ENCODE results near the gene WNT7B.

WNT7B gene

GRCh38 chr22:45969801-45970470 lies 7.0 kb downstream of the WNT7B start:
- DNase-seq: no peak

- no peak for DNase-seq
Measured at GRCh38 chr22:45969414-45969799, 7.6 kb downstream of the WNT7B start.

DNA sequence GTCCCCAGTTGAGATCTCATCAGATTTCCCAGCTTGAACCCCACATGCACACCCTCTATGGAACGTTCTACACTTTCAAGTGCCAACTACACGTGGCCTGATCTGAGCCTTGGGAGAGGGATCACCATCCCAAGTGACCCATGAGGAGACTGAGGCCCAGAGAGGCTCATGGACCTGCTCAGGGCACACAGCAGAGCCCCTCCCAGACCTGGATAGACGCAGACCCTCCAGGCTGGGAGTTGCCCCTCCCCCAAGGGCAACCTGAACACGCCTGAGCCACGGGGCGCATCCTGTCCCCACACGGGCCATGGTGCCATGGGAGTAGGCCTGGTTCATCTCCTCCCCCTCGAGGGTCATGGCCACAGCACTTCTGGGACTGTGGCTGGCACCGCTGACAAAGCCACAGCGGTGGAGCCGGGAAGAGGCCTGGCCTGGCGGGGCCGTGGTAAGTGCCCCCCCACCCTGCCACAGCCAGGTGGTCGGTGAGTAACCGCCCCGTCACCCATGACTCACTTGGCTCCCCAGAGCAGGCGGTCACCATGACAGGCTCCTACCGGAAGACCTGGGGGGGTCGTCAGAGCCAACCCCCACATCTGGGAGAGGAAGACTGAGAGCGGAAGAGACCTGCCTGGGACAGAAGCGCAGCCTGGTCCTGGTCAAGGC lies 8.1 kb downstream of the WNT7B start:
- no peak for DNase-seq

DNA sequence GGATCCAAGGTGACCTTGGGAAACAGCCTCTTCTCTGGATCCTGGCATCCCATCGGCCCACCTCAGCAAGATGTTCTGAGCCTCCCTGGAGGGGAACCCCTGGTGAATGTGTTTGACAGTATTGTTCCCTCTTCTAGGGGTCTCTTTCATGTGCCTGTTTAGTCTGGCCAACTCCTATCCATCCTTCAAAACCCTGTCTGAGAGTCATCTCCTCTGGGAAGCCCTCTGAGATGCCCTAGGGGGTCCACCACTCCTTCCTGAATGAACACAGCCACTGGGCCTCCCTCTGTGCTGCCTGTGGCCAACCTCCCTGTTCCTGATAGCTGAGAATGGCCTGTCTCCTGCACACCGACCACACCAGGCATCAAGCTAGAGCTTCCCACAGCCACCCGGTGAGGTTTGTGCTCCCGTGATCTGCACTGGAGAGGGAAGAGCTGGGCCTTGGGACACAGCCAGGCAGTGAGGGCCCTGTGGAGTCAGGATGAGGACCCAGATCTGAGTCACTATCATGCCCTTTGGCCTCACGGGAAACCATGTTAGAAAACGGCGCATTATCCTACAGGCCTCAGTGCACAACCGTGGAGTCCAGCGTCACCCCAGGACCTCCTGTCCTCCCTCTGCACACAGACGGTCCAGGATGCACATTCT lies 8.8 kb downstream of the WNT7B start:
- DNase-seq: no peak

- DNase-seq: no peak
Measured at GRCh38 chr22:45966895-45967365, 10.0 kb downstream of the WNT7B start.

- DNase-seq: peak; percentile 87
Measured at GRCh38 chr22:45966320-45966894, 10.6 kb downstream of the WNT7B start.

DNA sequence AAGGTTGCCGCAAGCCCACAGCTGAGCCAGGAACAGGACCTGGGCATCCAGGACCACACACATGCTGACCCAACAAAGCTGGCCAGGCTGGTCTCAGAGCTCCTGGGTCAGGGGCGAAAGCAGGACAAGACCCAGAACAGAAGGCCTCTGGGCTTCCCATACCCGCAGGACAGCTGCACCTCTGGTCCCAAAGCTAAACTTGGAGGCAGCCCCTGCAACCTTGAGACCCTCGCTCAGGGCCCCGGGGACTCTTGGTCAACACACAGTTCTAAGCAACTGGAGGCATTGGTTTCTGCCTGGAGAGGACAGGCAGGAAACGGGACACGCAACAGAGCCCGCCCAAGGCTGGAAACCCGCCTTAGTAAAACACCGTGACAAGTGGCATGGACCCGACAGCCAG lies 11.4 kb downstream of the WNT7B start:
- DNase-seq: no peak

- DNase-seq: no peak
Measured at GRCh38 chr22:45964926-45965527, 11.9 kb downstream of the WNT7B start.

DNA sequence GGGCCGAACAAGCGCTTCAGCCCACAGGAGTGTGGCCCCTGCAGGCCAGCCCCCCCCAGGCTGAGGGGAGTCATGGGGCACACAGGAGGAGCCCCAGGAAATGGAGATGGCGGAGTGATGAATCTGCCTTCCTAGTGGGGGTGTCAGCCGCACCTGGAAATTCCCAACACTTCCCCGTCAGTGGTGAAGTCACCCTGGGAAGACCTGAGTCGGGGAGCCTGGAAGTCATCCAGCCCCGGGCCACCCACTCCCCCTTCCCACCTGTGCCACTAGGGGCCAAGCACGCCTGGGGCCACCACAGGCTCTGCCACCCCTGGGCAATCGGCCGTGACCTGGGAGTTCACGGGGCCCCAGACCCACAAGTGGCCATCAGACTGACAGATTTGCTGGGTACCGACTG lies 12.6 kb downstream of the WNT7B start:
- no peak for DNase-seq

DNA sequence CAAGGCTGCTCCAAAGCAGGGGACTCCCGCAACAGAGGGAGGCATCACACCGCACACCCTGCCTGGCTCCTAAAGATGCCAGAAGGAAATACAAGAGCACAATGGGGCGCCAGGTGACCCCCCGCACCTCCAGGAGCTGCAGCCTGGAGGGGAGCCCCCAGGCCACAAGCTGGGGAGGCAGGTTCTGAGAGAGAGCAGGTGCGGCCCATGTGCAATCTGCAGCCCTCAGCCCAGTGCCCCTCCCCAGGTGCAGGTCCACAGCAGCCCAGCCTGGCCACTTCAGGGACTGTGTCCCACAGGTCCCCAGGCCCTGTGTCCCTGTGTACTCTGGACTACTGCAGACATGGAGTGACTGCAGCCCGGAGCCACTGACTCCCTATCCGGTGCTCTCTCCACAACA lies 13.1 kb downstream of the WNT7B start:
- DNase-seq: no peak

GRCh38 chr22:45962756-45963324 lies 14.1 kb downstream of the WNT7B start:
- DNase-seq: no peak

- no peak for DNase-seq
Measured at GRCh38 chr22:45962434-45962718, 14.6 kb downstream of the WNT7B start.

DNA sequence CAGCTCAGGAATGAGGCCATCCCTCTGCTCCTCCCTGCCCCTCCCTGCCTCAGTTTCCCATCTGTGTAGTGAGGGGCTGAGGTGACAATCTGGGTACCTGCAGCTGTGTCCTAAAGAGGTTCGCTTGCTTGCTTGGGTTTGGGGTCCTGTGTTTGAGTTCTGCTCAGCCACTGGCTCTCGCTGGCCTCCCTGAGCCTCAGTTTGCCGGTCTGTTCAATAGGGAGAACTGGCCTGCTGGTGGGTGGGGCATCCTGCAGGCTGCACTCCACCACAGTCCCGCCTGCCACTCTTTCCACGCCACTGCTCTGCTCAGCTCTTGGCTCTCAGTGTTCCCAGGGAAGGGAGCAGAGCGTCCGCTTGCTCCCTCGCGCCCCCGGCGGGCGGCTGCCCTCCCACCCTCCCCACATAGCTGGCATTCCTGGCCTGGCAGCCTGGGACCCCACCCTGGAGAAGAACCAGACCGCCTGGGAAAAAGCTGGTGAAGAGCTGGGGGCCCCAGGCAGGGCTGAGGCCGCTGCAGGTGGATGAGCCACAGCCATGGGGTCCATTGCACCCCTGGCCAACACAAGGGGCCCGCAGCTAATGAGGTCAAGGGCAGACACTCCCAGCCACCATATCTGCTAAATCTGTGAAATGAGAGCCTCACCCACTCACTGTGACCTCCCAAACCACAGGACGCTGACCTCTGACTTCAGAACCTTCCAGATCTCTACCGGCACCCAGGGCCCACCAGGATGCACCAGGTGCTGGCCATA lies 15.1 kb downstream of the WNT7B start:
- DNase-seq: no peak

DNA sequence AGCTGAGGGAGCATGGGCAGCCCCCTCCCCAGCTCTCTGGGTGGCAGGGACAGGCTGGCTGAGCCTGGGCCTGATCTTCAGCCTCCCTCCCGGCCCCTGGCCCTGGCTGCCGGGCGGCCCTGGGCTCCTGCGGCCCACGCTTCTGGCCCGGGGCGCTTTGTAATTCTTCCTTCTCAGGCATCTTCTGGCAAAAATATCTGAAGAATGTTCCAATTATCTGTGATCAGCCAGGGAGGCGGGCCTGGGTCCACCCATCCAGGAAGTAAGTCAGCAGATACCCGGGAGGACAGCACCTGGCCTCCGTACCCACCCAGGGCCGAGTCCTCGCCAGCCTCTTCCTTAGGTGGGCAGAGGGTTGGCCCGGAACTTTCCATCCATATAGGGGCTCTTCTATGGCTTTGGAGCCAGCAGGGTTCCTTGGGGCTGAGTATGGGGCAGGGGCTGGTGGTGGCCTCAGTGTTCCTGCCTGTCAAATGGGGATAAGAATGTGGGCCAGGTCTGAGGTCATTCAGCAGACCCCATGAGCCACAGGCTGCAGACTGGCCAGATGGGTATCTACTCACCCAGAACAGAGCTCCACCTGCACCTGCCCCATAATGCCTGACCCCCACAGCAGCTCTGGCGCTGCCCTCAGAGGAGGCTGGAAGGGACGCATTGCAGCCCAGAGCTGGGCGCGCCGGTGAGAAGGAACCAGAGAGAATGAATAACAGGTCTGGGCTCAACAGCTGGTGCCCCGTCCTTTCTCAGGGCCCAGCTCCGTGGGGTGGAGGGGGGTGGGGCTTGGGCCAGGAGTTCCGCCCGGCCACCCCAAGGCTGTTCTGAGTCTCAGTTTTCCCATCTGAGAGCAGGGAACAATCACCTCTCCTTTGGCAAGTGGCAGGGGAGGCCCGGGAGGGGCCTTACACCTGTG lies 16.2 kb downstream of the WNT7B start:
- DNase-seq: no peak

GRCh38 chr22:45959719-45960476 lies 17.1 kb downstream of the WNT7B start:
- DNase-seq: no peak

- DNase-seq: no peak
Measured at GRCh38 chr22:45958971-45959370, 18.0 kb downstream of the WNT7B start.

- DNase-seq: no peak
Measured at GRCh38 chr22:45957826-45958225, 19.1 kb downstream of the WNT7B start.

GRCh38 chr22:45953178-45953577 lies 23.8 kb downstream of the WNT7B start:
- no peak for DNase-seq

DNA sequence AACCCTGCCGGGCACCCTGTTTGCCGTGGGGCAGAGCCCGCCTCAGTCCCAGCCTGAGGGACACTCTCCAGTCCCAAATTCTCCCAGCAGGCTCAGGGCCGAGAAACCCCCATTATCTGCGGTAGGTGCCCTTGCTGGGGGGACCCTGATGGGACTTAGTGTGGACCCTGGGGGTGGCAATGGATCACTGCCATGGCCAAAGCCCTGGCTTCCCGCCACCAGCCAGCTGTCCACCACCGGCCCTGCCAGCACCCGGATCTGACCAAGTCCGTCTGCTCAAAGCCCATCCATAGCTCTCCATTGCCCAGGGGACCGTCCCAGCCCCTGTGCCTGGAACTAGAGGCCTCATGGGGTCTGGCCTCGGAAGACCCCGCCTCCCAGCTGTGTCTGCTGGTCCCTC lies 24.4 kb downstream of the WNT7B start:
- DNase-seq: no peak

DNA sequence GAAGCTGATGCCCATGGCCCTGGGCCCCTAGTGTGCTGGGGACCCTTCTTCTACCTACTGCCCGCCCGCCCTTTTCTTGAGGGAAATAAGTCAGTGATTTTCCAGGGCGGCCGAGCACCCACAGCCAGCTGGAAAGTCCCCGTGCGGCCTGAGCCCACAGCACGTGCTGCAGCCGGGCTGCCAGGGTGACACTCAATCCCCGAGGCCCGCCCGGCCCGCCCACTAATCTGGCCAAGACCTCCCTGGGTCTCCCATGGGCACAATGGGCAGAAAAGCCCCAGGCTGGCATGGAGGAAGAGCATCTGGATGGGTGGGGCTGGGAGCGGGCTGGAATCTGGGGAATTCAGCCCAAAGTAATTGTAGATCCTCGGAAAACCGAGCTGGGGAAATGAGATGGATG lies 24.8 kb downstream of the WNT7B start:
- DNase-seq: no peak

GRCh38 chr22:45949891-45950290 lies 27.1 kb downstream of the WNT7B start:
- DNase-seq: no peak
